Esophagus muscularis mucosa (tissue), 4 donors: ENCODE data around the gene ATP5PD.

Experiments
- CTCF ChIP-seq, 3 experiments: fragments of 200-600 bp in 2 of 3; fragments of 450-650 bp in 1 of 3; sonication (generic) in 2 of 3; IDR thresholded peaks; one replicate each; pipeline ENCODE4 v1.5.1; 2017 to 2019; ENCODE audit warnings: antibody characterized with exemption in 3 of 3, mild to moderate bottlenecking in 2 of 3, moderate library complexity in 1 of 3
- EP300 ChIP-seq: sonication (generic); formaldehyde crosslinking; IDR thresholded peaks from one replicate; pipeline ENCODE4 v1.6.1; 2017; ENCODE audit warnings: antibody characterized with exemption
- POLR2A ChIP-seq: fragments of 450-650 bp; IDR thresholded peaks from one replicate; pipeline ENCODE4 v1.6.1; 2017; ENCODE audit warnings: antibody characterized with exemption, moderate library complexity, mild to moderate bottlenecking, low read depth
- POLR2AphosphoS5 ChIP-seq, 2 donors: sonication (generic); formaldehyde crosslinking; IDR thresholded peaks; one replicate each; pipeline ENCODE4 v1.6.1; 2017; ENCODE audit warnings: antibody characterized with exemption in 2 of 2

GRCh38 chr17:75064867-75065561 lies 18.2 kb upstream of the ATP5PD start:
- TF ChIP-seq CTCF (IDR thresholded peaks at IDR 0.05): no peak
- no peak for TF ChIP-seq POLR2A
- no peak for TF ChIP-seq POLR2AphosphoS5 (IDR thresholded peaks at IDR 0.05)
- no peak for TF ChIP-seq EP300
